CD4-positive, CD25-positive, alpha-beta regulatory T cell (primary cell): ENCODE data around the gene MAP3K3. TPM values are rescaled to one million over a fixed set of nuclear protein-coding genes. Genes with fewer than 3 reads are reported as not detected.

ENCODE experiments used
- ATAC-seq, 2 donors: fragments of 150-1000 bp; cut with Tn5 transposase; one replicate each; pipeline ENCODE4 v1.10.0; 2021; ENCODE audit warnings: low read depth in 2 of 2, moderate number of reproducible peaks in 2 of 2, moderate library complexity in 1 of 2
- DNase-seq, 3 donors: peaks; one replicate each; pipeline versions ENCODE4 v3.0.0 to v3.0.0-alpha.2; 2012 to 2022; ENCODE audit warnings: mixed read lengths in 1 of 3
- H3K27ac ChIP-seq: one replicate; pipeline ENCODE4 v1.7.0; 2013; ENCODE audit warnings: mild to moderate bottlenecking, low read length; ENCODE audit not compliant: insufficient read depth, poor library complexity, severe bottlenecking
- H3K27me3 ChIP-seq: one replicate; pipeline ENCODE4 v1.7.0; 2013; ENCODE audit warnings: low read length; ENCODE audit not compliant: control insufficient read depth, insufficient read depth
- H3K36me3 ChIP-seq: one replicate; pipeline ENCODE4 v1.7.0; 2013; ENCODE audit warnings: mild to moderate bottlenecking, low read length, moderate library complexity; ENCODE audit not compliant: control insufficient read depth, insufficient read depth
- H3K4me1 ChIP-seq: 2 replicates; pipeline ENCODE4 v1.7.0; 2013; ENCODE audit warnings: mild to moderate bottlenecking, low read length; ENCODE audit not compliant: insufficient read depth, control insufficient read depth, poor library complexity, severe bottlenecking
- H3K4me3 ChIP-seq: one replicate; pipeline ENCODE4 v1.7.0; 2013; ENCODE audit warnings: low read depth, mild to moderate bottlenecking, low read length, moderate library complexity
- H3K9me3 ChIP-seq, 2 experiments: 1 replicate in 1 of 2; 2 replicates in 1 of 2; pipeline ENCODE4 v1.7.0; 2013; ENCODE audit warnings: low read length in 2 of 2, mild to moderate bottlenecking in 1 of 2, moderate library complexity in 1 of 2; ENCODE audit not compliant: control insufficient read depth in 2 of 2
- H3K27ac Mint-ChIP-seq, 3 donors: one replicate each; pipeline ENCODE4 v1.8.0; 2020 to 2022; ENCODE audit warnings: mild to moderate bottlenecking in 3 of 3, mixed read lengths in 3 of 3, moderate library complexity in 2 of 3
- H3K27me3 Mint-ChIP-seq: one replicate; pipeline ENCODE4 v1.8.0; 2022; ENCODE audit warnings: mild to moderate bottlenecking, mixed read lengths
- H3K36me3 Mint-ChIP-seq: one replicate; pipeline ENCODE4 v1.8.0; 2020; ENCODE audit warnings: mixed read lengths
- H3K4me1 Mint-ChIP-seq, 4 donors: one replicate each; pipeline ENCODE4 v1.8.0; 2020 to 2022; ENCODE audit warnings: mixed read lengths in 4 of 4, mild to moderate bottlenecking in 1 of 4
- H3K4me3 Mint-ChIP-seq, 4 donors: one replicate each; pipeline ENCODE4 v1.8.0; 2020 to 2022; ENCODE audit warnings: mild to moderate bottlenecking in 4 of 4, mixed read lengths in 4 of 4, moderate library complexity in 3 of 4
- H3K9me3 Mint-ChIP-seq, 7 donors: one replicate each; pipeline ENCODE4 v1.8.0; 2020 to 2022; ENCODE audit warnings: mixed read lengths in 7 of 7, mild to moderate bottlenecking in 3 of 7, moderate library complexity in 2 of 7
- polyA plus RNA-seq, 4 donors: library from polyadenylated mRNA; unstranded; fragments of 300-500 nt; fragmentation: Illumina TruSeq; gene quantifications; one replicate each; pipeline ENCODE4 v1.2.3, GENCODE V29; 2021
- total RNA-seq: library from RNA; stranded (reverse); gene quantifications from one replicate; pipeline ENCODE4 v1.2.3, GENCODE V29; 2022

Gene MAP3K3
- total and polyA plus RNA-seq, 5 donors from 2014 or later, result 24.2 to 72.9 (median 28.8) TPM

DNA sequence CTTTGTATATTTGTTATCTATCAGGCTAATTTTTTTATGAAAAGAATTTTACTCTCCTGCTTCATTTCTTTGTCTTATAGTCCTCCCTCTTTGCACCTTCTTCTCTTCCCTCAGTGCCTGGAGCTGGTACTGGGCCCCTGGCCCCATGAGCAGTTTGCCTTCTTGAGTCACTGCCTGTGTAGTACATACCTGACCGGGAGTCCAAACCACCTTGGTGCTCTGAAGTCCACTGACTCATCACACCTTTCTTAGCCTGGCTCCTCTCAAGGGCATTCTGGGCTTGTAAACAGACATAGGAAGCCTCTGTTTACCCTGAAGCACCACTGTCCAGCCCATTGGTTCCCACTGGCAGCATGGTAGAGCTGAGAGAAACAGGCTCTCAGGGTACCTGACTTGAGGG lies 32.6 kb upstream of the MAP3K3 start:
- Mint-ChIP-seq H3K27ac (no peak overlapping the region), H3K9me3 (no peaks in the 10 kb centered on the region), H3K36me3 (peaks cover 53% of the 10 kb centered on the region), H3K4me3 (no peak overlapping the region), H3K27me3 (no peaks in the 10 kb centered on the region), H3K4me1 (peaks cover 0 to 5% (median 0%) of the 10 kb centered on the region in 4 donors)
- H3K36me3 ChIP-seq, result peaks cover 67% of the 10 kb centered on the region
- H3K9me3 ChIP-seq, result no peaks in the 10 kb centered on the region
- H3K4me3 ChIP-seq, result no peak overlapping the region
- ATAC-seq (no peak), DNase-seq (no peak)
- no peak overlapping the region for H3K27ac ChIP-seq
- H3K27me3 ChIP-seq, result no peaks in the 10 kb centered on the region
- peaks cover 7% of the 10 kb centered on the region for H3K4me1 ChIP-seq

DNA sequence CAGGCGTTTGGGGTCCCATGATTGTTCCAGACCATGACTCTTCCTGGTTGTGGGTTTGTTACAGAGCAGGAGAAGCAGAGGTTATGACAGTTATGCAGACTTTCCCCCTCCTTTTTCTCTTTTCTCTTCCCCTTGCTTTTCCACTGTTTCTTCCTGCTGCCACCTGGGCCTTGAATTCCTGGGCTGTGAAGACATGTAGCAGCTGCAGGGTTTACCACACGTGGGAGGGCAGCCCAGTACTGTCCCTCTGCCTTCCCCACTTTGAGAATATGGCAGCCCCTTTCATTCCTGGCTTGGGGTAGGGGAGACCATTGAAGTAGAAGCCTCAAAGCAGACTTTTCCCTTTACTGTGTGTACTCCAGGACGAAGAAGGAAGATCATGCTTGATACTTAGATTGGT lies 29.4 kb upstream of the MAP3K3 start:
- H3K27me3 ChIP-seq, result no peaks in the 10 kb centered on the region
- Mint-ChIP-seq H3K27me3 (no peaks in the 10 kb centered on the region), H3K9me3 (no peaks in the 10 kb centered on the region), H3K27ac (peak overlapping the region in 1 of 3 donors; percentile 12), H3K4me3 (no peak overlapping the region), H3K36me3 (peaks cover 37% of the 10 kb centered on the region), H3K4me1 (peaks cover 0 to 14% (median 9%) of the 10 kb centered on the region in 4 donors)
- peaks cover 47% of the 10 kb centered on the region for H3K36me3 ChIP-seq
- no peak for DNase-seq
- no peak overlapping the region for H3K27ac ChIP-seq
- ATAC-seq, result no peak
- H3K4me3 ChIP-seq, result no peak overlapping the region
- H3K9me3 ChIP-seq, result no peaks in the 10 kb centered on the region
- H3K4me1 ChIP-seq, result peaks cover 9% of the 10 kb centered on the region

DNA sequence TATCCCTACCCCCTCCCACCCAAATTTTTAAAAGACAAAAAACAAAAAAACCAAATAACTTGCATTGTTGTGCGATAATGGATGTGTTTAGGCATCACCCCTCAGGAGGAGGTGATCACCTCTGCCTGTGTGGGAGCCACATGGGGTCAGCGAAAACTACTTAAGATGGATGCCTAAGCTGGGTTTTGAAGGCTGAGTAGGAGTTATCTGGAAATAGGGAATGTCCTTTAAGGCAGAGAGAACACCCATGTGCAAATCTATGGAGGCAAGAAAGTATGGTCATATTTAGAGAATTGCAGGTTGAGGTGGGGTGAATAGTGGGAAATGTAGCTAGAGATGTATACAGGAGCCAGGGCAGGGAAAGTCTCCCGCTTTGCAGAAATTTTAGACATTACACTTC lies 27.1 kb upstream of the MAP3K3 start:
- no peaks in the 10 kb centered on the region for H3K9me3 ChIP-seq
- no peaks in the 10 kb centered on the region for H3K9me3 Mint-ChIP-seq
- H3K27ac Mint-ChIP-seq, result peak overlapping the region in 1 of 3 donors; percentile 86
- H3K4me1 Mint-ChIP-seq, result peaks cover 9 to 25% (median 24%) of the 10 kb centered on the region in 4 donors
- no peak overlapping the region for H3K4me3 ChIP-seq
- H3K36me3 Mint-ChIP-seq, result peaks cover 19% of the 10 kb centered on the region
- no peaks in the 10 kb centered on the region for H3K27me3 Mint-ChIP-seq
- ATAC-seq, result no peak
- peak overlapping the region in 1 of 4 donors; percentile 63 for H3K4me3 Mint-ChIP-seq
- H3K4me1 ChIP-seq, result peaks cover 21% of the 10 kb centered on the region
- H3K27ac ChIP-seq, result no peak overlapping the region
- DNase-seq, result no peak
- H3K27me3 ChIP-seq, result no peaks in the 10 kb centered on the region
- H3K36me3 ChIP-seq, result peaks cover 25% of the 10 kb centered on the region

DNA sequence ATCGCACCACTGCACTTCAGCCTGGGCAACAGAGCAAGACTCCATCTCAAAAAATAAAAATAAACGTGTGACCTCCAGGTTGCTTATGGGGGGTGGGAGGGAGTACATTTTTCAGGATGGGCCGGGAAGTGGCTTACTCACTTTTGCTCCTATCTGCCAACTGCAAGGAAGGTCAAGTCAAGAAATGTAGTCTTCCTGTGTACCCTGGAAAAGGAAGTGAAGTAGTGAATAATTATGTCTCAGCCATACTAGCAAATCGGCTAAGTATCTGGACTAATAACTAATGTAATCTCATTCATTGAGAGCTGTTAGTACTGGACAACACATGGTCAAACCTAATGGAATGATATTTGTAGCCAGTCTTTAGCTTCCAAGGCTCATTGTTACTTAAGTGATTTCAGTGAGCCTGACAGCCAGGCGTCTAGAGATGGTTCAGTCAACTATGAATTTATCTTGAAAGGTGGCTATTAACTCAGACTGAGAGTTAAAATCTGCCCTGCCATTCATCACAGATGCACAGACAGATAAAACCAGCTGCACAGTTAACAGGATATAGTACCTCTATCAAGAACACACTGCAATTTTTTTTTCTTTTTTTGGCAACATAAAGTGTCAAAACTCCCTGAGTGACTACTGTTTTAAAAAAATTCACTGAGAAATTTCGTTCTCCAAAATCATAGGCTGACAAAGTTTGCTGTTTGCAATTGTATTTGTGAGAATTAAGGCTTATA lies 25.2 kb upstream of the MAP3K3 start:
- DNase-seq (peak in 1 of 3 donors; percentile 47), ATAC-seq (peak in 1 of 2 donors; percentile 34)
- no peaks in the 10 kb centered on the region for H3K27me3 ChIP-seq
- peak overlapping the region in 1 of 4 donors; percentile 66 for H3K4me3 Mint-ChIP-seq
- peak overlapping the region; percentile 12 to 59 (median 42) for H3K27ac Mint-ChIP-seq
- peaks cover 17 to 39% (median 37%) of the 10 kb centered on the region in 4 donors for H3K4me1 Mint-ChIP-seq
- peaks cover 8% of the 10 kb centered on the region for H3K36me3 ChIP-seq
- H3K4me3 ChIP-seq, result no peak overlapping the region
- H3K27me3 Mint-ChIP-seq, result no peaks in the 10 kb centered on the region
- peaks cover 35% of the 10 kb centered on the region for H3K4me1 ChIP-seq
- no peak overlapping the region for H3K27ac ChIP-seq
- H3K9me3 ChIP-seq, result no peaks in the 10 kb centered on the region
- H3K9me3 Mint-ChIP-seq, result no peaks in the 10 kb centered on the region
- peaks cover 4% of the 10 kb centered on the region for H3K36me3 Mint-ChIP-seq

DNA sequence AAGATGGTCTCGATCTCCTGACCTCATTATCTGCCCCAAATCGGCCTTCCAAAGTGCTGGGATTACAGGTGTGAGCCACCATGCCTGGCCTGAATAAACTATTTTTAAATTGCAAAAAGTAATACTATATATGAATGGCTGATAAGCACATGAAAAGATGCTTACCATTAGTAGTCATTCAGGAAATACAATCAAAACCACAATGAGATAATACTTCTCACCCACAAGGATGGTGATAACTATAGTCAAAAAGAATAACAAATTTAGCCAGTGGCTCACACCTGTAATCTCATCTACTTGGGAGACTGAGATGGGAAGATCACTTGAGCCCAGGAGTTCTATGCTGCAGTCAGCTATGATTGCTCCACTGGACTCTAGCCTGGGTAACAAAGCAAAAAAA lies 23.9 kb upstream of the MAP3K3 start:
- DNase-seq (peak in 1 of 3 donors; percentile 12), ATAC-seq (no peak)
- Histone ChIP-seq H3K36me3 (peaks cover 2% of the 10 kb centered on the region), H3K9me3 (no peaks in the 10 kb centered on the region), H3K4me3 (no peak overlapping the region), H3K27me3 (no peaks in the 10 kb centered on the region), H3K4me1 (peaks cover 39% of the 10 kb centered on the region), H3K27ac (no peak overlapping the region)
- Mint-ChIP-seq H3K27ac (peak overlapping the region in 1 of 3 donors; percentile 76), H3K4me1 (peaks cover 18 to 43% (median 37%) of the 10 kb centered on the region in 4 donors), H3K27me3 (no peaks in the 10 kb centered on the region), H3K36me3 (no peaks in the 10 kb centered on the region), H3K9me3 (no peaks in the 10 kb centered on the region), H3K4me3 (peak overlapping the region in 3 of 4 donors; percentile 6 to 85 (median 57))

DNA sequence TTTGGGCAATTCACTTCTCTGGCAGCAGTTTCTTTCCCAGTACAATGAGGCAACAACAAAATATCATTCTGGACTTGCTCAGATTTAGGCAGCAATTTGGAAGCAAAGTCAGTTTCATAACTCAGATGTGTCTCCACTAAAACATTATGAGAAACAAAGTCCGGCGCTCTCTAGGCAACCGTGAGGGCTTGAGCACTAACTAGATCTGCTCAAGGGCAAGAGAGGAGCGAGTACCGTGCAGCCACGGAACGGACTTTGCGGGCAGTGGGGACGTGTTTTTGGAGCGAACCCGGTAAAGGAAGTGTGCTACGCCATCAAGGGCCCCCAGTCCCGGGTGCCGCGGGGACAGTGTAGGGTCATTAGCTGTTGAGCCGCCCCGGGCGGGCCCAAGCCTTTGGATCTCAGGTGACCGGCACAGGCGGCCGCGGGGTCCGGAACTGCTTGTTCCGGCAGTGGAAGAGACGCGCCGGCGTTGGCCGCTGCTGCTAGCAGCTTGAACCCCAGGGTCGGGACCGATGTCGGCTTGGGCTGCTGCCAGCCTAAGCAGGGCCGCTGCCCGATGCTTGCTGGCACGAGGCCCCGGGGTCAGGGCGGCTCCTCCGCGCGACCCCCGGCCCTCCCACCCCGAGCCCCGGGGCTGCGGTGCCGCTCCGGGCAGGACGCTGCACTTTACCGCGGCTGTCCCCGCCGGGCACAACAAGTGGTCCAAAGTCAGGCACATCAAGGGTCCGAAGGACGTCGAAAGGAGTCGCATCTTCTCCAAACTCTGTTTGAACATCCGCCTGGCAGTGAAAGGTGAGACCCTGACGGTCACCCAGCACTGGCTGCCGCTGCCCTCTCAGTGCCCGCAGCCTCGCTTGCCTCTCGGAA lies 21.4 kb upstream of the MAP3K3 start, which contains the start of gene TACO1:
Gene TACO1 (plus strand): TSS at position 327 of the 870 bp plus-strand sequence. CDS start 189 bp downstream, at position 516.
- peaks cover 20 to 44% (median 35%) of the 10 kb centered on the region in 4 donors for H3K4me1 Mint-ChIP-seq

DNA sequence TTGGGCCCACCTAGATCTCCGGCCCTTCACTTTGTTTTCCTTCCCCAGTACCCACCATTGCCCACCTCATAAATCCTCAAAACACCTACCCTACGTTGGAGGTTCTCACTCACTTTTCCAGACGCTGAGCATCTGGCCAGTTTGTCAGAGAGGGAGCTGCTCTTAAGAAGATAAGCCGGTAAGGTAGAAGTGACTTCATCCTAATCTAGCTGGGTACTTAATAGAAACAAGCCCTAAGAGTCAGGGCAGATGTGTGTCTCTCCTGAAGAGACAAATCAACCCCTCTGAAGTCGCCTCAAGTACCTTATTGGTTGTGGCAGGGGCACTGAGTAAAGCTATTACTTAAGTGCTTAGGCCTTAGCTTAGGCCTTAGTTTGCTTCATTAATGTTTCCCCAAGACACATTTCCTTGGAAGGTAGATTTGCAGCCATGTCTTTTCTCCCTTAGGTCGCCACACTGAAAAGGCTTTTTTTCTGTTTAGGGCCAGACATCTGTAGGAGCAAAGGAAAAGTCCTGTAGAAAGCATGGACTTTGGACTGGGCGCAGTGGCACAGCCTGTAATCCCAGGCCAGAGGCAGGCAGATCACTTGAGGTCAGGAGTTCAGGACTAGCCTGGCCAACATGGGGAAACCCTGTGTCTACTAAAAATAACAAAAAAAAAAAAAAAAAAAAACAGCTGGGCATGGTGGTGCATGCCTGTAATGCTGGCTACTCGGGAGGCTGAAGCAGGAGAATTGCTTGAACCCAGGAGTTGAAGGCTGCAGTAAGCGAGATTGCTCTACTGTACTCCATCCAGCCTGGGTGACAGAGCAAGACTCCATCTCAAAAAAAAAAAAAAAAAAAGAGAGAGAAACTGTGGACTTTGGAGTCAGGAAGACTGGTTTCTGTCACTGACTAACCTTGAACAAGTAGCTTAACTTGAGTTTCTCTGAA lies 20.5 kb upstream of the MAP3K3 start:
- H3K4me1 ChIP-seq, result peaks cover 39% of the 10 kb centered on the region
- ATAC-seq, result no peak
- H3K9me3 ChIP-seq, result no peaks in the 10 kb centered on the region
- H3K4me3 ChIP-seq, result peak overlapping the region; percentile 81
- H3K27me3 ChIP-seq, result no peaks in the 10 kb centered on the region
- Mint-ChIP-seq H3K36me3 (peaks cover 15% of the 10 kb centered on the region), H3K9me3 (no peaks in the 10 kb centered on the region), H3K4me3 (peak overlapping the region; percentile 95 to 99 (median 96)), H3K27ac (peak overlapping the region; percentile 93 to 97 (median 96)), H3K27me3 (no peaks in the 10 kb centered on the region), H3K4me1 (peaks cover 20 to 46% (median 35%) of the 10 kb centered on the region in 4 donors)
- H3K27ac ChIP-seq, result peak overlapping the region; percentile 66
- H3K36me3 ChIP-seq, result peaks cover 25% of the 10 kb centered on the region
- DNase-seq, result peak in 1 of 3 donors; percentile 33

More for the DNA sequence above, 21.4 kb upstream of the MAP3K3 start, which contains the start of gene TACO1:
- H3K27ac ChIP-seq, result peak within 1 kb of the TSS; percentile 66
- peak within 1 kb of the TSS; percentile 93 to 97 (median 96) for H3K27ac Mint-ChIP-seq
- H3K36me3 Mint-ChIP-seq, result peaks cover 9% of the 10 kb centered on the region
- DNase-seq, result peak; percentile 53 to 87 (median 75)
- H3K9me3 ChIP-seq, result no peaks in the 10 kb centered on the region
- ATAC-seq, result peak; percentile 85 to 92
- peak within 1 kb of the TSS; percentile 95 to 99 (median 96) for H3K4me3 Mint-ChIP-seq
- no peaks in the 10 kb centered on the region for H3K27me3 Mint-ChIP-seq
- peak within 1 kb of the TSS; percentile 83 for H3K4me3 ChIP-seq
- no peaks in the 10 kb centered on the region for H3K9me3 Mint-ChIP-seq
- peaks cover 16% of the 10 kb centered on the region for H3K36me3 ChIP-seq
- H3K4me1 ChIP-seq, result peaks cover 39% of the 10 kb centered on the region
- H3K27me3 ChIP-seq, result no peaks in the 10 kb centered on the region
